ENCODE data around the gene PDHX.

GRCh38 chr11:35039076-35039475 is 122.7 kb downstream of the PDHX start:
- TF ChIP-seq CTCF (IDR thresholded peaks at IDR 0.05) (no peak), POLR2A (IDR thresholded peaks at IDR 0.05) (no peak)

Data from heart left ventricle (tissue), 13 donors.